ENCODE data around the gene CRIP2. TPM values are rescaled to one million over a fixed set of nuclear protein-coding genes. Genes with fewer than 3 reads are reported as not detected.

CRIP2 gene
- total RNA-seq, 2 experiments from 2014 or later = 1.2 to 1.6 TPM

DNA sequence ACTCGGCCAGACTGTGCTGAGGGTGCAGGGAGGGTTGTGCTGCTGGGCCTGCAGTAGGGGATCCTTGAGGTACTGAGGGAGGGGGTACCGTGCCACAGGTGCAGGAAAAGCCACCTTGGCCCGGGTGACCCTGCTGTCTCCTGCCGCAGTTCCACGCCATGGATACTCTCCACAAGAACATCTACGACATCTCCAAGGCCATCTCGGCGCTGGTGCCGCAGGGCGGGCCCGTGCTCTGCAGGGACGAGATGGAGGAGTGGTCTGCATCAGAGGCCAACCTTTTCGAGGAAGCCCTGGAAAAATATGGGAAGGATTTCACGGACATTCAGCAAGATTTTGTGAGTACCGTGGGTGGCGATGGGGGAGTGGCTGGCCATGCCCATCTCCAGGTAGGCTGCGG lies 14.0 kb upstream of the CRIP2 start:
- no peaks in the 10 kb centered on the region for H3K27me3 Mint-ChIP-seq
- POLR2A ChIA-PET = no interaction called here
- H3K4me3 Mint-ChIP-seq = no peak overlapping the region
- no peak overlapping the region for H3K27ac Mint-ChIP-seq
- no peak for ATAC-seq (ENCODE audit: low read depth)
- H3K9me3 Mint-ChIP-seq = no peaks in the 10 kb centered on the region
- peaks cover 2% of the 10 kb centered on the region for H3K36me3 Mint-ChIP-seq
- no peak for DNase-seq
- no peaks in the 10 kb centered on the region for H3K4me1 Mint-ChIP-seq

DNA sequence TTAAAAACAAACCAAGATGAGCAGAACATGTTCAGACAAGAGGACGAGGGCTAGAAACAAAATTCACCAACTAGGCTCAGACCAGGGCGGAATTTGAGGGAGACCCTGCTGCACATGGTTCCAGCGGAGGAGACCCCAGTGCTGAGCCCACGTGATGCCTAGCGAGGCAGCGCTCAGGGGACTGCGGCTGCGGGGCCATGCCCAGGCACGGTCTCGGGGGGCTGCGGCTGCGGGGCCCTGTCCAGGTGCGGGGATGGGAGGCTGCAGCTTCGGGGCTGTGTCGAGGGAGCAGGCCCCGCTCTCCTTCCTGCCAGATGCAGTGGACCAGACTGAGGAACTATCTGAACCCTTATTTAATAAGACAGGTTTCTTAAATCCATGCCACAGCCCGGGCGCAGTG lies 12.7 kb upstream of the CRIP2 start:
- DNase-seq (no peak), ATAC-seq (ENCODE audit: low read depth) (no peak)
- no peaks in the 10 kb centered on the region for H3K9me3 Mint-ChIP-seq
- POLR2A ChIA-PET = no interaction called here
- no peaks in the 10 kb centered on the region for H3K27me3 Mint-ChIP-seq
- H3K4me3 Mint-ChIP-seq = no peak overlapping the region
- H3K36me3 Mint-ChIP-seq = peaks cover 2% of the 10 kb centered on the region
- no peak overlapping the region for H3K27ac Mint-ChIP-seq
- H3K4me1 Mint-ChIP-seq = no peaks in the 10 kb centered on the region

DNA sequence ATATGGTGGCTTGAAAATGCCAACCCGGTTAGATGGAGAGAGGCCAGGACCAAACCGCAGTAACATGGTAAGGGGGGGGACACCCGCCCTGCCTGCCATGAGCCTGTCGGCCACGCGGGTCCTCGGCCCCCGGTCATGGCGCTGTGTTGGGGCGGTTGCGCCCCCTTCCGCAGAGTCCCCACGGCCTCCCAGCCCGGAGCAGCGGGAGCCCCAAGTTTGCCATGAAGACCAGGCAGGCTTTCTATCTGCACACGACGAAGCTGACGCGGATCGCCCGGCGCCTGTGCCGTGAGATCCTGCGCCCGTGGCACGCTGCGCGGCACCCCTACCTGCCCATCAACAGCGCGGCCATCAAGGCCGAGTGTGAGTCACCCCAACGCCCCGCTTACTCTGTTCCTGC lies 10.1 kb upstream of the CRIP2 start:
- no peaks in the 10 kb centered on the region for H3K27me3 Mint-ChIP-seq
- H3K9me3 Mint-ChIP-seq = no peaks in the 10 kb centered on the region
- DNase-seq = no peak
- no peaks in the 10 kb centered on the region for H3K4me1 Mint-ChIP-seq
- no peak for ATAC-seq (ENCODE audit: low read depth)
- no peak overlapping the region for H3K27ac Mint-ChIP-seq
- POLR2A ChIA-PET = no interaction called here
- peaks cover 2% of the 10 kb centered on the region for H3K36me3 Mint-ChIP-seq
- H3K4me3 Mint-ChIP-seq = no peak overlapping the region

DNA sequence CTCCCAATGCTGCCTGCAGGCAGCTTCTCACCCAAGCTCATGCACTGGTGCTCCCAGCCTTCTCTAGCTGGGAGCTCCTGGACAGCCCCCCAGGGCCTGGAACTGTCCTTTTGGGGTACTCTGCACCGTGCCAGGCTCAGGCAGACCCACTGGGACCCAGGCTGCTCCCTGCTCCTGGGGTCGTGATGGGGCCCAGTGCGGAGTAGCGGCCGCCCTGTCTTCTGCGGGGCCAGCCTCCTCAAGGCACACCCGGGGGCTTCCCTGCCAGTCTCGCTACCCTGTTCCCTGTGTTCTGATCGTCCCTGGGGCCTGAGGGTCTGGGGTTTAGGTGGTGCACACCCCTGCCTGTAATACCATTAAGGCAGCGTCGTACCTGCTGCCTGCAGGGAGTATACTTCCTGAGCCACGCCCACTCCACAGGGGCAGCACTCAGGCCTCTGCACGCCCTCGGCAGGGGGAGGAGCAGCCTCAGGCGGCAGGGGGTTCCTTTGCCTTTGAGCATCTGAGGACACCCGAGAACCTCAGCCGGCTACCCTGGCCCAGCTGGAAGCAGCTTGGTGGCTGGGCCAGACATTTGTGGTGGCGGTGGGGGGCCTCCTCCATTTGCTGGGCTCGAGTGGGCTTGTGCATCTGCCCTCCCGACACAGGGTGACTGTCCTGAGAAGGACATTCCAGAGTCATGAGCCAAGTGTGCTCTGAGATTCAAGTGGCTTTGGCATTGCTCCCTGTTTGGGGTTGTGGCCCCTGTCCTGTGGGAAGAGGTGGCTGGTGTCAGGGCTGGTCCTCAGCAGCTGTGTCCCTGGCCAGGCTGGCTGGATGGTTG lies 9.2 kb upstream of the CRIP2 start:
- Mint-ChIP-seq H3K4me3 (no peak overlapping the region), H3K9me3 (no peaks in the 10 kb centered on the region), H3K27ac (no peak overlapping the region), H3K27me3 (no peaks in the 10 kb centered on the region), H3K36me3 (peaks cover 2% of the 10 kb centered on the region), H3K4me1 (no peaks in the 10 kb centered on the region)
- POLR2A ChIA-PET = no interaction called here
- DNase-seq (no peak), ATAC-seq (ENCODE audit: low read depth) (no peak)

DNA sequence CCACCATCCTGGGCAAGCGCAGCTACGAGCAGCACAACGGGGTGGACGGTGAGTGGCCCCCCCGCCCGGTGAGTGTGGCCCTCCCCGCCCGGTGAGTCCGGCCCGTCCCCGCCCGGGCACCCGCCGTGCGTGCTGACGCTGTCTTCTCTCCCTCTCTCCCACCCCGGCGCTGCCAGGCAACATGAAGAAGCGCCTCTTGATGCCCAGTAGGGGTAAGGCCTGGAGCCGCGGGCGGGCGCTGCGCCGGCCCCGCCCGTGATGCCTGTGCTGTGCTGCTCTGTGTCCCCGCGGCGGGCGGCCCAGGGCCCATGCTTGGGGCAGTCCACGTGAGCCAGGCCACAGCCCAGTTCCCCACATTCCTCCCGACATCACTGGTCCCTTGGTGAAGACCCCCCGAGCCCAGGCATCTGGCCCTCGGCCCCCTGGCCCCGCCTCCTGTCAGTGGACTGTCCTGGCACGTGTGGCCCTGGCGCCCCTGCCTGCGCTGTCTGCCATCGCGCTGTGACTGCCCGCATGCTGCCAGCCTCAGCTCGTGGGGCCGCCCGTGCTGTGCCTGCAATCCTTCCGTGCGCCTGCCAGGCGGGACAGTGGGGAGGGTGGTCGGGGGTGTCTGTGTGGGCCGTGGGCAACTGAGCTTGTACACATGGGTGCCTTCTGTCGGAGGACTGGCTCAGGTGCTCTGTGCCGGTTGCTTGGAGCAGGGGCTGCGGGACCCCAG lies 7.9 kb upstream of the CRIP2 start:
- DNase-seq (no peak), ATAC-seq (ENCODE audit: low read depth) (no peak)
- Mint-ChIP-seq H3K4me3 (no peak overlapping the region), H3K9me3 (no peaks in the 10 kb centered on the region), H3K36me3 (peaks cover 2% of the 10 kb centered on the region), H3K27me3 (no peaks in the 10 kb centered on the region), H3K4me1 (no peaks in the 10 kb centered on the region), H3K27ac (no peak overlapping the region)
- POLR2A ChIA-PET = interaction anchor here (0.6 kb wide), 1 partner anchor 38 kb away, joined by 4 read pairs; no protein-coding TSS in a partner anchor

DNA sequence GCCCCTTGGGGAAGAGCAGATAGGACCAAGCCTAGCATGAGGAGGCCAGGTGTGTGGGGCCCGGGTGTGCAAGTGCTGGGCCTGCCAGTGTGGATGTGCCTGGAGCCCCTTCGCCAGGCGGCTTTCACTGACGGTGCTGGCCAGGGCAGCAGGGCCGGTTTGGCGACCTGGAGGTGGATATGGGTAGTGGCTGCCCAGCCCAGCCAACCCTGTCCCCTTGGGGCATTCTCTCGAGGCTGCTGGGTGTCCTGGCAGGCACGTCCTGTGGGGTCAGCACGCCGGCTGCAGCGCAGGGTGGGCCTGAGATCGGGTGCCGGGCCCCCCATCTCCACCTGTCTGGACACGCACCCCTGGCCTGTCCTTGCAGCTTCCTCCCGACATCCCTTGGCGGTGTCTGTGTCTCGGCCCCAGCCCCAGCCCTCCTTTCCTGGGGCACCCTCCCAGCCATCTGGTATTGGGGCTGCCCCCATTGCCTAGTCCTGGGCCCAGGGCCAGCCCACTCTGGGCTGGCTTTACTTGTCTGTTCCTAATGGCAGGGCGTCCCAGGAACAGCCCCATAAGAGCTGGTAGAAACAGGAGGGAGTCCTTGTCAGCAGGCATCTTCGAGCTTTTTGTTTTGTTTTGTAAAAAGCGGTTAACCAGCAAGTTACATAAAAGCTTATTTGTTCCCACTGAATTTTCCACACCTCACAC lies 7.2 kb upstream of the CRIP2 start:
- H3K27ac Mint-ChIP-seq = no peak overlapping the region
- H3K4me3 Mint-ChIP-seq = no peak overlapping the region
- no peaks in the 10 kb centered on the region for H3K4me1 Mint-ChIP-seq
- no peaks in the 10 kb centered on the region for H3K9me3 Mint-ChIP-seq
- POLR2A ChIA-PET = interaction anchor here (0.6 kb wide), 1 partner anchor 38 kb away, joined by 4 read pairs; no protein-coding TSS in a partner anchor
- ATAC-seq (ENCODE audit: low read depth) (no peak), DNase-seq (no peak)
- peaks cover 2% of the 10 kb centered on the region for H3K36me3 Mint-ChIP-seq
- H3K27me3 Mint-ChIP-seq = no peaks in the 10 kb centered on the region

DNA sequence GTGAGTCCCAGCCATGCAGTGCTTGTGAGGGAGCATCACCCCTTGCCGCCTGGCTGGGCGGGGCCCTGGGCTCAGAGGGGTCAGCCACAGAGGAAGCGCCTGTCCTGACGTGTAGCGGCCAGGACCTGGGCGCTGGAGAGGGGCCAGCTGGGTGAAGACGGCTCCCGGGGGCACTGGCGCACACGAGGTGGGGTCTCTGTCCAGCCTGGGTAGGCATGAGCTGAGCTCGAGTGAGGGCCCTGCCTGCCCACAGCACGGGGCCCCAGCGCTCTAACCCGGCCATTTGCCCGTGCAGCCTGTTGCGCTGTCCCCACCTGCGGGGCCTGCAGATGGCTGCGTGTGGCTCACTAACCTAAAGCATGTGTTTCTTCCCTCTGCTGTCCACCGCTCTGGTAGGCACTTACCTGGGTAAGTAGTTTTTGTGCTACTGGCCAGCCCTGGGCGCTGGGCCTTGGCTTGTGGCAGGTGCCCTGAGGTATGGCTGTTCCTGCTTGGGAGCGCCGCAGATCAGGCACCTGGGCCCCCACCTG lies 6.6 kb upstream of the CRIP2 start:
- no peak for DNase-seq
- no peak overlapping the region for H3K27ac Mint-ChIP-seq
- POLR2A ChIA-PET = no interaction called here

DNA sequence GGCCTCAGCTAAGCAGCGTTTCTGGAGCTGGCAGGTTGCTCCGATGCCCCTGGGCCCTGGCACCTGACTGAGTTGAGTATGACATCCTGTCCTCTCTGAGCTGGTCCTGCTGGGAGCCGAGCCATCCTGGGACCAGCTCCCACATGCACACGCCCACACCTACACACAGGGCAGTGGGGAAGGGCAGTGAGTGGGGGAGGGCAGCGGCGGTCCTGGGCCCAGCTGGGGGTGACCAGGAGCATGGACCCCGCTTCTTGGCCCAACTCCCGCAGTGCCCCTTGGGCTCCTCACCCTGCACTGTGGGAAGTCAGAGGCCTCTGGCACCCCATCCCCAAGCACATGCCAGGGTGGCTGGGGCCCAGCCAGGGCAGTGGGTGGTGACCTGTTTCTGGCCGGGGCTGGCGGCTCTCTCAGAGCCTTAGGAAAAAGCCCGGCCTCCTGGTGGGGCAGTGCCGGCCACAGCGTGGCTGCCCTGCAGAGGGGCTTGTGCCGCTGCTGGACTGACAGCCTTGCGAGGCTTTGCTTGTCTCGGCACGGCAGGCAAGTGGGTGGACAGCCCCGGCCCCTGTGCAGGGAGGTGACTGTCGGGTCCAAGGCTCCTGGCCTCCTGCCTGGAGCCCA lies 5.9 kb upstream of the CRIP2 start:
- H3K27me3 Mint-ChIP-seq = no peaks in the 10 kb centered on the region
- no peaks in the 10 kb centered on the region for H3K4me1 Mint-ChIP-seq
- DNase-seq (no peak), ATAC-seq (ENCODE audit: low read depth) (no peak)
- H3K4me3 Mint-ChIP-seq = no peak overlapping the region
- no peak overlapping the region for H3K27ac Mint-ChIP-seq
- no peaks in the 10 kb centered on the region for H3K36me3 Mint-ChIP-seq
- POLR2A ChIA-PET = no interaction called here
- no peaks in the 10 kb centered on the region for H3K9me3 Mint-ChIP-seq

More for the DNA sequence above, 6.6 kb upstream of the CRIP2 start:
- H3K4me3 Mint-ChIP-seq = no peak overlapping the region
- no peaks in the 10 kb centered on the region for H3K4me1 Mint-ChIP-seq
- ATAC-seq (ENCODE audit: low read depth) = no peak
- H3K36me3 Mint-ChIP-seq = peaks cover 2% of the 10 kb centered on the region
- H3K9me3 Mint-ChIP-seq = no peaks in the 10 kb centered on the region
- H3K27me3 Mint-ChIP-seq = no peaks in the 10 kb centered on the region

DNA sequence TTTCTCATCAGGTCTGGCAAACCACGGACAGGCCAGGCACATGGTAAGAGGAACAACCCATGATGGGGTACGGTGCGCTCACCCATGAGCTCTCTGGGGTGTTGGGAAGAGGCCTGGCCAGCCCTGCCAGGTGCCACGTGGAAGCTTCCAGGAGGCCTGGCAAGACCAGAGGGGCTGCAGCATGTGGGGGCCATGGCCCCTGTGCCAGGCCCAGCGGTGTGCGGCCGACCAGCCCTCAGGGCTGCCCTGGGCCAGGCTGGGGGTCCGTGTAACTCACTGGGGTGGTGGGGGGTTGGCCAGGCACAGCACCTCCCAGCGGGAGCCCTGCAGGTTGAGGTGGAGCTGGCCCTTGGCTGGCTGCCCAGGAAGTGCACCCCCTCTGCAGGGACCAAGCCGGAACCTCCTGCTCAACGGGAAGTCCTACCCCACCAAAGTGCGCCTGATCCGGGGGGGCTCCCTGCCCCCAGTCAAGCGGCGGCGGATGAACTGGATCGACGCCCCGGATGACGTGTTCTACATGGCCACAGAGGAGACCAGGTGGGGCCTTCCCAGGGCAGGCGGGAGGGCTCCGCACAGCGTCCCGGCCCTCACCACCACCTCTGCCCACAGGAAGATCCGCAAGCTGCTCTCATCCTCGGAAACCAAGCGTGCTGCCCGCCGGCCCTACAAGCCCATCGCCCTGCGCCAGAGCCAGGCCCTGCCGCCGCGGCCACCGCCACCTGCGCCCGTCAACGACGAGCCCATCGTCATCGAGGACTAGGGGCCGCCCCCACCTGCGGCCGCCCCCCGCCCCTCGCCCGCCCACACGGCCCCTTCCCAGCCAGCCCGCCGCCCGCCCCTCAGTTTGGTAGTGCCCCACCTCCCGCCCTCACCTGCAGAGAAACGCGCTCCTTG lies 4.9 kb upstream of the CRIP2 start:
- POLR2A ChIA-PET = no interaction called here
- H3K27me3 Mint-ChIP-seq = no peaks in the 10 kb centered on the region
- ATAC-seq (ENCODE audit: low read depth) = no peak
- no peaks in the 10 kb centered on the region for H3K4me1 Mint-ChIP-seq
- no peak for DNase-seq
- no peaks in the 10 kb centered on the region for H3K36me3 Mint-ChIP-seq
- no peak overlapping the region for H3K27ac Mint-ChIP-seq
- H3K9me3 Mint-ChIP-seq = no peaks in the 10 kb centered on the region
- H3K4me3 Mint-ChIP-seq = no peak overlapping the region

DNA sequence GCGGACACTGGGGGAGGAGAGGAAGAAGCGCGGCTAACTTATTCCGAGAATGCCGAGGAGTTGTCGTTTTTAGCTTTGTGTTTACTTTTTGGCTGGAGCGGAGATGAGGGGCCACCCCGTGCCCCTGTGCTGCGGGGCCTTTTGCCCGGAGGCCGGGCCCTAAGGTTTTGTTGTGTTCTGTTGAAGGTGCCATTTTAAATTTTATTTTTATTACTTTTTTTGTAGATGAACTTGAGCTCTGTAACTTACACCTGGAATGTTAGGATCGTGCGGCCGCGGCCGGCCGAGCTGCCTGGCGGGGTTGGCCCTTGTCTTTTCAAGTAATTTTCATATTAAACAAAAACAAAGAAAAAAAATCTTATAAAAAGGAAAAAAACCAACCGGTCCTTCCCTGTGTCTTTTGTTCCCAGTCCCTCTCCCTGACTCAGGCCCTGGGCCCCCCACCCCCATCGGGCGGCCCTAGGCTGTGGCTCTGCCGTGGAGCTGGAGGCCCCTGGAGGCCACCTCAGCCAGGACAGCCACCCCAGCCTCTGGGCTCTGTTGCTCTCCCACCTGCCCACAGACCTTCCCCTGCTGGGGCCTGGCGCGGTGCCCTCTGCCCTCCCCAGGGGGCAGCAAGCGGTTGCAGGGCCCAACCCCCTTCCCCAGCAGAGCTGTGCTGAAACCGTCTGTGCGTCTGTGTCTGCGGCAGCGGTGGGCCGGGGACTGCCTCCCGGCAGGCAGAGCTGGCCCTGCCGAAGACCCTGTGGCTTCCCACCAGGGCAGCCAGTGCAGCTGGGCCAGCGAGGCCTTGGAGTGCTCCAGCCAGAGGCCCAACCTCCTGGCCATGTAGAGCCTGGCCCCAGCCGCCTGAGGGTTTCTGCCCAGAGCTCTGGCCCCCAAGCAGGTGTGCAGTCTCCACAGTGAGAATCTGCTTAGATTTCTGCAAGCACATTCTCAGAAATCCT lies 4.0 kb upstream of the CRIP2 start:
- Mint-ChIP-seq H3K36me3 (no peaks in the 10 kb centered on the region), H3K4me3 (no peak overlapping the region), H3K27me3 (peaks cover 2% of the 10 kb centered on the region), H3K27ac (no peak overlapping the region), H3K4me1 (no peaks in the 10 kb centered on the region), H3K9me3 (no peaks in the 10 kb centered on the region)
- DNase-seq = no peak
- POLR2A ChIA-PET = no interaction called here
- ATAC-seq (ENCODE audit: low read depth) = no peak

DNA sequence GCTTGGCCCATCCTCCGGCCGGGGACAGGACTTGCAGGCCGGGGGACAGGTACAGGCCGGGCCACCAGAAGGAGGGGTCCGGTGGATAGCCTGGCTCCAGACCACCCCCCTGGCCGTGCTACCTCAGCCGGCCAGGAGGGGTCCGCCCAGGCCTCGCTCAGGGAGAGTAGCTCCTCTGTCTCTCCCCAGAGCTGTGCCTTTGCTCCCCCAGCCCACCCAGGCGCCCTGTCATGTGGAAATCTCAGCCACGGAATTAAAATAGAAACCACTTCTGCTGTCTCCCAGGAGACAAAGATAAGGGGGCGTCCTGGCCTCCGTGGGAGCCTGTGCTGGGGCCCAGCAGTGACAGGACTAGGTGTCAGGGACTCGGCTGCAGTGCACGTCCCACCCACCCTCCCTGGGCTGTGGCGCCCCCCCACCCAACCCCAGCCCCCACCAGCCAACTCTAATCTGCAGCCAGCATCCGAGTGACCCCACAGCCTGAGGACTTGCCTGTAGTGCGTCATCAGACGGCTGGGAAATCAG lies 3.3 kb upstream of the CRIP2 start:
- POLR2A ChIA-PET = interaction anchor here (1.9 kb wide), 1 partner anchor 10 kb away, joined by 5 read pairs; no protein-coding TSS in a partner anchor
- DNase-seq = no peak
- no peaks in the 10 kb centered on the region for H3K4me1 Mint-ChIP-seq
- no peaks in the 10 kb centered on the region for H3K9me3 Mint-ChIP-seq
- H3K27ac Mint-ChIP-seq = no peak overlapping the region
- no peak for ATAC-seq (ENCODE audit: low read depth)
- no peak overlapping the region for H3K4me3 Mint-ChIP-seq
- peaks cover 9% of the 10 kb centered on the region for H3K27me3 Mint-ChIP-seq
- H3K36me3 Mint-ChIP-seq = no peaks in the 10 kb centered on the region

Measured in activated naive CD8-positive, alpha-beta T cell treated with anti-CD3 and anti-CD28 coated beads, Interleukin-2, amount 10 ng/mL, durations not matched to agents 7 days and 5 days (primary cell).